Adrenal gland (tissue), 12 donors: ENCODE results near the gene C13orf42. TPM values are rescaled to one million over a fixed set of nuclear protein-coding genes. Genes with fewer than 3 reads are reported as not detected.
A peak's percentile ranks its signal among the peaks of the same experiment; 100 is the strongest.

Experiments used
- DNase-seq, 7 donors: peaks; one replicate each; pipeline ENCODE4 v3.0.0-alpha.2; 2019 to 2020
- H3K27ac ChIP-seq, 5 donors: fragments of 200-600 bp; sonication (generic) in 4 of 5; 1 replicate in 3 of 5; 2 replicates in 2 of 5; pipeline versions ENCODE4 v1.5.1 to v1.8.0; 2016 to 2020; ENCODE audit warnings: mild to moderate bottlenecking in 1 of 5
- H3K27me3 ChIP-seq: fragments of 200-600 bp; 2 replicates; pipeline ENCODE4 v1.8.0; 2021
- H3K36me3 ChIP-seq, 2 donors: fragments of 200-600 bp; replicated peaks in 1 of 2; 1 replicate in 1 of 2; 2 replicates in 1 of 2; pipeline versions ENCODE4 v1.5.1 to v1.8.0; 2018 to 2022
- H3K4me1 ChIP-seq, 2 donors: fragments of 200-600 bp; replicated peaks in 1 of 2; 1 replicate in 1 of 2; 2 replicates in 1 of 2; pipeline versions ENCODE4 v1.5.1 to v1.8.0; 2018 to 2021
- H3K4me3 ChIP-seq, 4 donors: fragments of 200-600 bp; sonication (generic) in 3 of 4; one replicate each; pipeline ENCODE4 v1.5.1; 2016 to 2018
- H3K9me3 ChIP-seq, 3 donors: fragments of 200-600 bp; sonication (generic) in 1 of 3; replicated peaks in 1 of 3; 1 replicate in 2 of 3; 2 replicates in 1 of 3; pipeline versions ENCODE4 v1.5.1 to v1.8.0; 2016 to 2021
- CTCF ChIP-seq, 6 experiments: fragments of 450-650 bp in 4 of 6; fragments of 200-600 bp in 2 of 6; sonication (generic) in 1 of 6; IDR thresholded peaks; 1 replicate in 5 of 6; 2 replicates in 1 of 6; pipeline versions ENCODE4 v1.5.1 to v1.8.0; 2016 to 2021; ENCODE audit warnings: antibody characterized with exemption in 6 of 6, mild to moderate bottlenecking in 2 of 6, moderate library complexity in 1 of 6
- POLR2A ChIP-seq, 2 donors: fragments of 450-650 bp; IDR thresholded peaks; one replicate each; pipeline ENCODE4 v1.6.1; 2017; ENCODE audit warnings: antibody characterized with exemption in 2 of 2, mild to moderate bottlenecking in 2 of 2, moderate library complexity in 1 of 2
- WGBS, 4 donors: extraction: QIAGEN DNeasy Blood & Tissue Kit in 2 of 4; methylation state at CpG; one replicate each; pipeline versions ENCODE4 v1.1.5 to v1.1.7; 2013 to 2017; 5-methylcytosine and 5-hydroxymethylcytosine counted together
- intact Hi-C, 2 donors: fragments of 100-400 bp; cut with DNase I; formaldehyde crosslinking; loops; one replicate each; pipeline versions ENCODE4 v1.14.1 to v1.15.0; 2022 to 2023
- polyA plus RNA-seq, 3 donors: library from polyadenylated mRNA; stranded (reverse); fragments of 200-250 nt in 2 of 3; fragments of 350-450 nt in 1 of 3; fragmentation: Illumina TruSeq in 1 of 3; extraction: RNeasy Lipid Tissue Mini Kit (QIAGEN cat#74804) in 1 of 3; gene quantifications; one replicate each; pipeline ENCODE4 v1.2.3, GENCODE V29; 2013 to 2014
- total RNA-seq, 9 donors: library from RNA; depleted of rRNA in 4 of 9; stranded (reverse); fragments of >200 nt in 4 of 9; fragments of 120-200 nt in 1 of 9; fragmentation: NEBNext Ultra II Directional in 1 of 9; extraction: Animal tissue kit (Norgen Biotek cat#: 25700) in 1 of 9; gene quantifications; one replicate each; pipeline versions ENCODE4 v1.1.0 to v1.2.4, GENCODE V29; 2013 to 2023
- donor health status: healthy with polysubstance abuse.
- donor health status: Bipolar disorder and iron deficiency.
- donor health status: DM: yes; HTN: yes; CAD: no.
- donor health status: DM: no; HTN: no; CAD: no.
- donor health status: DM: no; HTN: no; CAD: no.
- donor health status: DM: yes; HTN: yes; CAD: no.

C13orf42 gene
- total and polyA plus RNA-seq, 12 donors: not detected

DNA sequence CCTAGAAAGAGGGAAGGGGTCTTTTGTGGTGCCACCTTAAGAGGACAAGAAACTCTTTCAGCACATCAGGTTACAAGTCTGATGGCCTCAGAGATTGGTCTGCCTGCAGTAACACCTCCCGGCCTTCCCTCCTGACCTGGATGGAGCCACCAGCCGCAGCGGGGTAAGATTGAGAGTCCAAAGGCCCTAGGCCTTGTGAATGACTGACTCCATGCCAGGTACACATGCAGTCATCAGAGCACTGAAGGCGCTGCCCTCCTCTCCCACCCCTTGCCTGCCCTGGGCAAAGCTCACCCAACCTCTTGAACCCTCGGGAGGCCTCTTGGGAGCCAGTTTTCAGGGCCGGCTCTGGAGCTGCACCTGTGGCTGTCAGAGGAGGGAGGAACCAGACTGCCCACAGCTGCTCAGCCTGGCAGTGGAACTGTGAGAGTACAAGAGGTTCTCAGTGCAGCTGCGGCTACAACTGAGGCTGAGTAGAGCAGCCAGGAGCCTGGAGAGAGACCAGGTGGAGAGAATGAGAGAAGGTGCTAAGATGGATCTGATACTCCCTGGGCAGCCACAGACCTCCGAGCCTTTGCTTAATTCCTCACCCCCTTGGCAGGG lies 23.8 kb upstream of the C13orf42 start:
- DNase-seq: no peak
- Histone ChIP-seq H3K36me3 (no peaks in the 10 kb centered on the region), H3K27ac (no peak overlapping the region), H3K4me1 (no peaks in the 10 kb centered on the region), H3K4me3 (no peak overlapping the region), H3K9me3 (peaks cover 0 to 10% (median 3%) of the 10 kb centered on the region in 3 donors), H3K27me3 (no peaks in the 10 kb centered on the region)
- TF ChIP-seq CTCF (IDR thresholded peaks at IDR 0.05): no peak
- no peak for TF ChIP-seq POLR2A (IDR thresholded peaks at IDR 0.05)
- 80 to 100% (median 86%) methylated on average over 1 to 8 of the region's 8 CpGs for WGBS, 4 donors
- intact Hi-C loops: no loop called here

DNA sequence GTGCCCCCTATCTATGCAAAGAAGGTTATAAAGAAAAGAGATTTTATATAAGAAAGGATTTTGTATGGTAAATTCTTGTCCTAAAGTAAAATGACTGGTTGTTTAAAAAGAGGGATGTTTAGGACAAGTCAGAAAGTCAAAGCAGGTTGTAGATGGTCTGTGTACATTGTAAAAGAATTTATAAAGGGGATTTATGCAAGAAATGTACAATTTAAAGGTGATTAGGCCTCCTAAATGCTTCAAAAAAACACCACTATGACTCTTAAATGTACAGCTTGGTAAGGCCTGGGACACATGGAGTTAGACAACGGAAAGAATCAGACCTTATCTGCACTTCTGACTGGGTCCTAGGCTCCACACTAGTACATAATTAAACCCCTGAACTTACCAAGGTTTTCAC lies 19.3 kb upstream of the C13orf42 start:
- no peak for DNase-seq
- Histone ChIP-seq H3K36me3 (no peaks in the 10 kb centered on the region), H3K4me3 (no peak overlapping the region), H3K27me3 (no peaks in the 10 kb centered on the region), H3K27ac (no peak overlapping the region), H3K4me1 (no peaks in the 10 kb centered on the region), H3K9me3 (peaks cover 0 to 10% (median 3%) of the 10 kb centered on the region in 3 donors)
- no peak for TF ChIP-seq CTCF (IDR thresholded peaks at IDR 0.05)
- no peak for TF ChIP-seq POLR2A (IDR thresholded peaks at IDR 0.05)
- WGBS, 4 donors: 91 to 95% (median 93%) methylated on average over 1 of the region's 1 CpG
- intact Hi-C loops: no loop called here

DNA sequence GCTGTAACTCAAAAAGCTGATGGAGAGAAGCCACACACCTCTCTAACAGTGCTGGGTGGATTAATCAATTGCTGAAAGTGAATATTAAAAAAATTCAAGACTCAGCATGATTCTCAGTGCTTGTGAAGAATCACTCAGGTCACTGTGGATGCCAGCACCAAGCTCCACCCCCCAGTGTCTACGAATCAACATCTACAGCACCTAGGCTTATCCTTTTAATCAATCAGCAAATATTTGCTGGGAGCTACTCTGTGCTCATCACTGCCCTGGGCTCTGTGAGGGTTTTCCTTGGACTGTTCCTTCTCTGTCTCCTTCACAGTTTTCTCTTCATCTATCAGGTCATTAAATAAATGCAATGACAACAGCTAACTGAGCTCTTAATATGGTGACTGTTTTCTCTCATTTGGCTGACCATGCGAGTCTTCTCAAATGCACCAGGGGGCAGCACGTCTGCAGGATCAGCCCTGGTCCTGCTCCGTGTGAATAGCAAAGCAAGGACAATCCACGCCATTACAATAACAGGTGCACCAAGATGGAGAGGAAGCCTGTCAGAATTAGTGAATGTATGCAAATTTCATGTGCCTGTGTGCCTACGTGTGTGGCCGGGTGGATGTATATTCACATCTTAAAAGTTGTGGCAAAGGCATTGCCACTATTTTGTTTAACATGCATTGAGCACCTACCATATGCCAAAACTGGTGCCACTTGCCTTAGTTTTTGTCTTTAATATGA lies 14.6 kb upstream of the C13orf42 start:
- Histone ChIP-seq H3K27ac (no peak overlapping the region), H3K27me3 (peaks cover 4% of the 10 kb centered on the region), H3K36me3 (no peaks in the 10 kb centered on the region), H3K9me3 (peaks cover 0 to 6% (median 3%) of the 10 kb centered on the region in 3 donors), H3K4me3 (no peak overlapping the region), H3K4me1 (no peaks in the 10 kb centered on the region)
- no peak for TF ChIP-seq POLR2A (IDR thresholded peaks at IDR 0.05)
- peak; percentile 61 to 81 (median 72) for TF ChIP-seq CTCF (IDR thresholded peaks at IDR 0.05)
- 25 to 27% (median 26%) methylated on average over 7 of the region's 7 CpGs for WGBS, 4 donors
- intact Hi-C loops: loop anchor here in 1 of 2 donors (5.0 kb wide), 1 partner anchor 162 kb away; no protein-coding TSS in a partner anchor
- DNase-seq: peak; percentile 35 to 80 (median 70)

GRCh38 chr13:51122868-51123566 lies 11.9 kb upstream of the C13orf42 start:
- Histone ChIP-seq H3K27me3 (peaks cover 4% of the 10 kb centered on the region), H3K27ac (no peak overlapping the region), H3K9me3 (no peaks in the 10 kb centered on the region), H3K36me3 (no peaks in the 10 kb centered on the region), H3K4me3 (no peak overlapping the region), H3K4me1 (no peaks in the 10 kb centered on the region)
- WGBS, 4 donors: 30 to 42% (median 36%) methylated on average over 6 of the region's 6 CpGs
- TF ChIP-seq CTCF (IDR thresholded peaks at IDR 0.05): no peak
- no peak for TF ChIP-seq POLR2A (IDR thresholded peaks at IDR 0.05)
- intact Hi-C loops: no loop called here
- no peak for DNase-seq
